Activated naive CD4-positive, alpha-beta T cell treated with anti-CD3 and anti-CD28 coated beads, Interleukin-2, amount 50 U/mL, for 24 hours (primary cell): ENCODE results near the gene TRIP4.
"Not testable (repeated sequence)": the region's sequence is repeated elsewhere in the genome, so short reads cannot be mapped to it uniquely, and the experiment has no call there.

ENCODE experiments used
- H3K27ac Mint-ChIP-seq: one replicate; pipeline ENCODE4 v1.8.0; 2021; ENCODE audit warnings: mild to moderate bottlenecking, mixed read lengths
- H3K27me3 Mint-ChIP-seq: one replicate; pipeline ENCODE4 v1.8.0; 2021; ENCODE audit warnings: mixed read lengths
- H3K36me3 Mint-ChIP-seq: one replicate; pipeline ENCODE4 v1.8.0; 2021; ENCODE audit warnings: mixed read lengths
- H3K4me1 Mint-ChIP-seq: one replicate; pipeline ENCODE4 v1.8.0; 2021; ENCODE audit warnings: mixed read lengths
- H3K4me3 Mint-ChIP-seq: one replicate; pipeline ENCODE4 v1.8.0; 2021; ENCODE audit warnings: mild to moderate bottlenecking, mixed read lengths
- H3K9me3 Mint-ChIP-seq: one replicate; pipeline ENCODE4 v1.8.0; 2021; ENCODE audit warnings: mixed read lengths

The TRIP4 gene

DNA sequence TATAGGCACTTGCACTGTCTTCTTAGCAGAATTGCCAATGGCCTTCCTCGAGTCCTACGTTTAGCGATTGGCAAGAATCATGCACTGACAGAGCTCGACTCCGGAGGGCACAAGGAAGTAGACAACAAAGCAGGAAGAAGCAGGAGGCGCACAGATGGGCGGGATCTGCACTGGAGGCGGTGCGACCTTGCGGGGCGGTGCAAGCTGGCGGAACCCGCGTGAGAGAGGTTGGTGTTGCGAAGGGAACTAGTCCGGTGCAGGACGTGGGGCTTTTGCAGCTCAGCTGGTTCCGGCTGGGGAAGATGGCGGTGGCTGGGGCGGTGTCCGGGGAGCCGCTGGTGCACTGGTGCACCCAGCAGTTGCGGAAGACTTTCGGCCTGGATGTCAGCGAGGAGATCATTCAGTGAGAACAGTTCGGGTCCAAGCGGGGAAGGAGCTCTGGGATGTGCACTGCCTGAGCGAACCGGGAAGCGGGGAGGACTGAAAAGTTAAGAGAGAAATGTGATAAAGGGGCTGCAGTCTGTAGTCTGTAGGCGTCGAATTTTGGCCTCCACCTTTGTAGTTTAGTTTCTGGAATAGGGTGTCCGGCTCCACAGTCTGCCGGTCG is at the start of gene TRIP4:
Gene TRIP4 (plus strand): TSS at position 275 of the 607 bp plus-strand sequence. CDS start 28 bp downstream, at position 303.
- no peaks in the 10 kb centered on the region for H3K9me3 Mint-ChIP-seq
- H3K27ac Mint-ChIP-seq, result peak within 1 kb of the TSS; percentile 89
- peak within 1 kb of the TSS; percentile 95 for H3K4me3 Mint-ChIP-seq
- H3K27me3 Mint-ChIP-seq, result no peaks in the 10 kb centered on the region
- peaks cover 4% of the 10 kb centered on the region for H3K36me3 Mint-ChIP-seq
- H3K4me1 Mint-ChIP-seq, result peaks cover 17% of the 10 kb centered on the region

DNA sequence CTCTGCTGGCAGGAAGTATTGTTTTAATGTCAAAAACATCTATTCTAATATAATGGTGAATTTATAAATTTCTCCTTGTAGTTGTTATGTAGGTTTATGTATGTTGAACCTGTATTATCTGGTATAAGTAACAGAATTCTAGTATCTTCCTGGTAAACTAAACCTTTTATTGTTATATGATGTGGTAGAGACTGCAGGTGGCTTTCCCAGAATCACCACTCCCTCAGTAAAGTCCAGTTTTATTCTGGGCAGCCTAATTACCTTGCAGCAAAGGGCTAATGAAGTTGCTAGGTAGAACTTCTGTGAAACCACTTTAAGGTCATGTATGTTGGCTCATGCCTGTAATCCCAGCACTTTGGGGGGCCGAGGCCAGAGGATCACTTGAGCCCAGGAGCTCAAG is 47.3 kb upstream of the TRIP4 start:
- peaks cover 33% of the 10 kb centered on the region for H3K4me1 Mint-ChIP-seq
- peaks cover 4% of the 10 kb centered on the region for H3K36me3 Mint-ChIP-seq
- no peak overlapping the region for H3K27ac Mint-ChIP-seq
- H3K4me3 Mint-ChIP-seq, result no peak overlapping the region
- no peaks in the 10 kb centered on the region for H3K27me3 Mint-ChIP-seq
- H3K9me3 Mint-ChIP-seq, result no peaks in the 10 kb centered on the region

DNA sequence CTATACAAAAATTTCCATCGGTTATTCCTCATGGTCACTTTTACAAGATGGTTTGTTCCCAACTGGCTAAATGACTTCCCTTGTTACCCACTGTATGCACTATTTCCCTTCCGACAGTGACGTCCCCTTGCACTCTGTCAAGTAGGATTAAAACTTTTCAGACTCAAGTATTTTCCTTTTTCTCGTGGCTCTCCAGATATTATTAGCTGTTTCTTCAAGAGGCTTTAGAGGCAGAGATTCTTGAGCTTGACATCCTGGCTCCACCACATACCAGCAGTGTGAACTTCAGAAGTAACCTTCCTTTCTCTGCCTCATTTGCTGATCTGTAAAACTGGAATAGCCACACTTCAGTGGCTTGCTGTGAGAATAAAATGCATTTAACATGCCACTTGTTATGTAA is 45.7 kb upstream of the TRIP4 start:
- Mint-ChIP-seq H3K9me3 (no peaks in the 10 kb centered on the region), H3K36me3 (peaks cover 4% of the 10 kb centered on the region), H3K4me1 (peaks cover 30% of the 10 kb centered on the region), H3K27ac (no peak overlapping the region), H3K4me3 (no peak overlapping the region), H3K27me3 (no peaks in the 10 kb centered on the region)

DNA sequence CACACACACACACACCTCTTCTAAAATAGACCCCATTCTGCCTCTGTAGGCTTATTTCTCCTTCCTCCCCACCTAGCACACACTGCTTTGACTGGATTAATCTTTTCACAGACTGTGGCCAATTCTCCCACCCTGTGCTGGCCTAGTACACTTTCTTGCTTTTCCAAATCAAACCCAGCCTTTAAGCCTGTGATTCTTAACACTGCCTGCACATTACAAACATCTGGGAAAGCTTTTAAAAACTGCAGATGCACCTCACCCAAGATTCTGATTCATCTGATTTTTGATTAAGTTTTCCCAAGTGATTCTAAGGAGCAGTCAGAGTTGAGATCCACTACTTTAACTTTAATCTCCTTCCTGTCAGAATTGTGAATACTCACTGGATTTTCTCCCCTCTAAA is 44.4 kb upstream of the TRIP4 start:
- Mint-ChIP-seq H3K9me3 (no peaks in the 10 kb centered on the region), H3K27me3 (no peaks in the 10 kb centered on the region), H3K4me1 (peaks cover 37% of the 10 kb centered on the region), H3K27ac (no peak overlapping the region), H3K36me3 (peaks cover 7% of the 10 kb centered on the region), H3K4me3 (no peak overlapping the region)

DNA sequence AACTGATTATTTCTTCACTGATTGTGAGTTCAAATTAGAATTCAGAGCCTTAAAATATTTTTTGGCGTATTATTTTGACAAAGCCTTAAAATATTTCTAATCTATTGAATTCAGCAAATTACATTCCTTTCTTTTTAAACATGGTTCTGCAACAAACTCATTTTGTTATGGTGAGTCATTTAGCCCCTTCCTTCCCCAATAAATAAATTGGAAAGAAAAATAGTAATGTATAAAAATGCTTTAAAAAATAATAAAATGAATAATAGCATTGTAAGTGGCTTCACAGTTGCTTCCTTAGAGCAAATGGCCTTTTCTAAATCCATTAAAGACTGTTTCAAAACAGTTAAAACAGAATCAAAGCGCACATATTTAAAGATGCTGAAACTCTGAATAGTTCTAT is 43.8 kb upstream of the TRIP4 start:
- Mint-ChIP-seq H3K27me3 (no peaks in the 10 kb centered on the region), H3K4me1 (peaks cover 37% of the 10 kb centered on the region), H3K4me3 (no peak overlapping the region), H3K9me3 (no peaks in the 10 kb centered on the region), H3K36me3 (peaks cover 7% of the 10 kb centered on the region), H3K27ac (no peak overlapping the region)

GRCh38 chr15:64344651-64345294 is 42.9 kb upstream of the TRIP4 start:
- Mint-ChIP-seq H3K36me3 (peaks cover 7% of the 10 kb centered on the region), H3K27me3 (no peaks in the 10 kb centered on the region), H3K9me3 (no peaks in the 10 kb centered on the region), H3K4me3 (no peak overlapping the region), H3K4me1 (peaks cover 37% of the 10 kb centered on the region), H3K27ac (no peak overlapping the region)

GRCh38 chr15:64346242-64346641 is 41.4 kb upstream of the TRIP4 start:
- not testable (repeated sequence) for H3K4me3 Mint-ChIP-seq, H3K27me3 Mint-ChIP-seq, H3K9me3 Mint-ChIP-seq, H3K27ac Mint-ChIP-seq, H3K36me3 Mint-ChIP-seq
- H3K4me1 Mint-ChIP-seq, result peaks cover 39% of the 10 kb centered on the region

DNA sequence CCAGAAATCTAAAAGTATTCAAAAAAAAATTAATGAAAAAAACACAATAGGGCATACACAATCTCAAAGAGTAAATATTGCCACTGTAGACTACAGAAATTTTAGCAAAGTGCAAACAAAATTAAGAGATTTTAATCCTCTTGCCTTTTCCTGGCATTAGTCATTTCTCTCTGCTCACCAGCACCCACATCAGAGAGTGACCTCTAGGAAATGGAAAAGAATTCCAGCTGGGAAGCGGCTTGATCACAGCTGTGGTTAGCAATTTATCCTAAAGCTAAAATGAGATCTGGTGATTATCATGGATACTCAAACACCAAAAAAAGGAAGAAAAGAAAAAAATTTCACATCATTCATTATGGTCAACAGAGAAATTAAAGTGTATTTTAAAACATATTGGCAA is 39.2 kb upstream of the TRIP4 start:
- peaks cover 36% of the 10 kb centered on the region for H3K4me1 Mint-ChIP-seq
- H3K9me3 Mint-ChIP-seq, result no peaks in the 10 kb centered on the region
- no peak overlapping the region for H3K4me3 Mint-ChIP-seq
- H3K27me3 Mint-ChIP-seq, result no peaks in the 10 kb centered on the region
- peaks cover 4% of the 10 kb centered on the region for H3K36me3 Mint-ChIP-seq
- no peak overlapping the region for H3K27ac Mint-ChIP-seq

DNA sequence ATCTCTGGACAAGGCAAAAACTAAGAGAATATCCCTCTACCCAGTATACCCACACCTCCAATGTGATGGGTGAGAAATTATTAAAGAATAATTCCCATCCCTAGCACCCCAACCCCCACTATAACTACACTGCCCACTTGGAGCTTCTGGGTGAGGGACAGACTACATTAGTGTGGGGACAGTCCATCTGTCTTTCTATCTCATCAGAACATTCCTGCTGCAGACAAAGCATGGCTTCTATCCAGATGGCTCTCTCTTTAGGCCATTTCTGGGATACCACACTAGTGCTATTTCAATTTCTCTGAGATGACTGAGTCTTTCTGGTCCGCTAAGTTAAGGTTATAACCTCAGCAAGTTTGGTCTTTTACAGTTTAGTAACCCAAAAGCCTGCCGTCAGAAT is 38.3 kb upstream of the TRIP4 start:
- H3K4me1 Mint-ChIP-seq, result peaks cover 32% of the 10 kb centered on the region
- no peaks in the 10 kb centered on the region for H3K27me3 Mint-ChIP-seq
- no peak overlapping the region for H3K27ac Mint-ChIP-seq
- no peak overlapping the region for H3K4me3 Mint-ChIP-seq
- H3K36me3 Mint-ChIP-seq, result peaks cover 3% of the 10 kb centered on the region
- H3K9me3 Mint-ChIP-seq, result no peaks in the 10 kb centered on the region

GRCh38 chr15:64351265-64351664 is 36.4 kb upstream of the TRIP4 start:
- peaks cover 28% of the 10 kb centered on the region for H3K4me1 Mint-ChIP-seq
- no peaks in the 10 kb centered on the region for H3K27me3 Mint-ChIP-seq
- H3K9me3 Mint-ChIP-seq, result no peaks in the 10 kb centered on the region
- no peak overlapping the region for H3K4me3 Mint-ChIP-seq
- peaks cover 3% of the 10 kb centered on the region for H3K36me3 Mint-ChIP-seq
- H3K27ac Mint-ChIP-seq, result no peak overlapping the region

DNA sequence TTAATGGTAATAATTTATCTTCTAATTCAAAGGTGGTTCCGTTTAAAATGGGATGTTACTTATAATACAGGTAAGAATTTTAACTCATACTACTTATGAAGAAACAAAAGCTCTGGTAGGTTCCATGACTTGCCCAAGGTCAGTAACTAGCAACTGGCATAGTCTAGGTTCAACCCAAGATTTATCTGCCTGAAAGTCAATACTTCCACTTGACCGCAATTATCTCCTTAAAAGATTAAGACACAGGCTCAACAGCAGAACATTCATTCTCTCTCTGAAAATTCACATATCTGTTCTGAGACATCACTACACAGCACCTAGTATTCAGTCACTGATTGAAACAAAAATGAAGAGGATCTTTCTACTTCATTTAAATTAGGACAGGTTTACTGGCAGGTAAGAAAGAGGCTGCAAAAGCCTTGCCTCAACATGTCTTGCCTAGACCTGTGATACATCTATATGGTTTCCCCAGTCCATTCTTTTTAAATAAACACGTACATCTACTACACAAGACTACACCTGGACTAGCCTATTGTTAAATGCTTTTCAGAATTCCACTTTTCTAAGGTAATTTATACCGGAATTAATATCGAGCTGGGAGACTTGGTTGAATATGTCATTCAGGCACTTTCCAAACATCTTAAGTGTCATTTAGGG is 32.8 kb upstream of the TRIP4 start:
- Mint-ChIP-seq H3K27me3 (no peaks in the 10 kb centered on the region), H3K27ac (peak overlapping the region; percentile 94), H3K36me3 (no peaks in the 10 kb centered on the region), H3K4me1 (peaks cover 18% of the 10 kb centered on the region), H3K4me3 (peak overlapping the region; percentile 88), H3K9me3 (no peaks in the 10 kb centered on the region)

DNA sequence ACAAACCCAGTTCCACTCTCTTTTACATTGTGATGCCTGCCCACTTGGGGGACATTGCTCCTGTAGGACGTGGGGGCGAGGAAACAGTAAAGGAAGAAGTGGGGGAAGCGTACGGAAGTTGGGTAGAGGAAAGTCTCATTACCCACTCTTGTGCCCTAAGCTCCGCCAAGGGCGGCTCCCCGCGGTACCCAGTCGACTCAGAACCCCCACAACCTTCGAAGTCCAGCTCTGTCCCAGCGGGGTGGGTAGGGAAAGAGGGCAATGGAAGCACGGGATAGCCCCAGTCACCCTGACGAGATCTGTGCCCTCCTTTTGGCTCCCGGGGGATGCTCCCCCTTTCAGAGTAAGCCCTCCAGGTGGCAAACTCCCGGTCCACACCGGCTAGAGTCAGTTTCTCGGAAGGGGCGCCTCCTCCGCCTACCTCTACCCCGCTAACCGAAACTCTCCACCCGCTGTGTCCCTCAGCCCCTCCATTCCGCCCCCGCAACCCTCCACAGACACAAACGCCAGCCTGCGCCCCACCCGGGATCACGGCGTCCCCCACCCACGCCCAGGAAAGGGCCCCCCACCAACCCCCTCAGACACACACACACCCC is 32.2 kb upstream of the TRIP4 start:
- Mint-ChIP-seq H3K4me1 (peaks cover 18% of the 10 kb centered on the region), H3K9me3 (no peaks in the 10 kb centered on the region), H3K27ac (peak overlapping the region; percentile 94), H3K36me3 (no peaks in the 10 kb centered on the region), H3K4me3 (peak overlapping the region; percentile 88), H3K27me3 (no peaks in the 10 kb centered on the region)

DNA sequence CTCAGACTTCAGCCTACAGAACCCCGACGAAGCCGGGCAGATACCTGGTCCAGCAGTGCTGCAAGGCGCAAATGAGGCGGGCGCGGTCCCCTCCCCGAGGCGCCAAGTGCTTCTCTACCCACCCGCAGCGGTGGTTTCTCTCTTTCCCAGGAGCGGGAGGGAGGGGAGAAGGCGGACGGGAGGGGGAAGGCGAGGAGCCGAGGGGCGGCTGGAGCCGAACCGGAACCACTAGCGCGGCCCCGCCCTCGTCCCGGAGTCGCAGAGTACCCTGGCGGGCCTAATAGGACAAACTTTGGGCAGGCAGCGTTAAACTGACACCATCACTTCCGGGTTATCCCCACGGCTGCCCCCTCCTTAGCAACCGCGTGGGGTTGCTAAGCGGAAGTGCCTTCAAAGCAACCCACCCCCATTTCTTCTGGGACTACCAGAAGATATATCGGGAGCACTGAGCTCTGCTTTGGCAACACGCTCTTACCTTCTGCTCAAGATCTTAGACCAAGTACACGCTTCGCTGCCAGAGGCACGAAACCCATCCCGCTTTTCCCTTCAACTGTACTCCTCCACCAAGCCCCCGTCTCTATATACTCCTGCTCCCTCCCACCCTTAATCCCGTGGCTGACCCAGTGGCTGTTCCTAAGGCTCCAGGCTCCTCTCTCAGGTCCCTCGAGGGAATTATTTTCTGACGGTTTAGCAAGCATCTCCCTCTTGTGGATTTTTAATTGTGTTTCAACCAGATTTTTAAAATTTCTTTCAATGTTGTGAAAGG is 31.5 kb upstream of the TRIP4 start, which contains the start of gene CSNK1G1:
Gene CSNK1G1 (minus strand): TSS at position 230 of the 766 bp plus-strand sequence. CDS start 55,674 bp downstream, outside the sequence.
- Mint-ChIP-seq H3K36me3 (no peaks in the 10 kb centered on the region), H3K27ac (peak within 1 kb of the TSS; percentile 94), H3K27me3 (no peaks in the 10 kb centered on the region), H3K4me3 (peak within 1 kb of the TSS; percentile 88), H3K9me3 (no peaks in the 10 kb centered on the region), H3K4me1 (peaks cover 17% of the 10 kb centered on the region)

DNA sequence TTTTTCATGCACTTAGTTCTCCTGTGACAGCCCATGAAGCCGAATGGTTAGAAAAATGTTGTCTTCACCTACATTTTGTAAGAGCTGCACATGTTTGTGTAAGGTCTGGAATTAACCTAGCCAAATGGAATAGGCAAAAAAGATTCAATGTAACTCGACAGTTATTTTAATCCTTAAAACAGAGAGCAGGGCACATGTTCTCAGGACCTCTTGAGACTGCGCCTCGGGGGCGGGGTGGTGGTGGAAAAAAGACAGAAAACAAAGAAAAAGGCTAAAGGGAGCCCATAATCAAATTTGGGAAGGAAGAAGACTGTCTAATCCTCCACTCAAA is 31.0 kb upstream of the TRIP4 start:
- Mint-ChIP-seq H3K4me1 (peaks cover 13% of the 10 kb centered on the region), H3K27me3 (no peaks in the 10 kb centered on the region), H3K4me3 (peak overlapping the region; percentile 88), H3K36me3 (no peaks in the 10 kb centered on the region), H3K27ac (peak overlapping the region; percentile 94), H3K9me3 (no peaks in the 10 kb centered on the region)

- H3K4me3 Mint-ChIP-seq, result no peak overlapping the region
- no peak overlapping the region for H3K27ac Mint-ChIP-seq
- H3K27me3 Mint-ChIP-seq, result no peaks in the 10 kb centered on the region
- no peaks in the 10 kb centered on the region for H3K9me3 Mint-ChIP-seq
- no peaks in the 10 kb centered on the region for H3K36me3 Mint-ChIP-seq
- H3K4me1 Mint-ChIP-seq, result peaks cover 4% of the 10 kb centered on the region
Measured at GRCh38 chr15:64361259-64361658, 26.4 kb upstream of the TRIP4 start.
